OCI-LY3 (cell line): Measurements from ENCODE around the gene WDR38.

Experiments used
- H2AFZ ChIP-seq: fragments of 200-600, 300-600 bp; shearing (Covaris generic); 2 replicates; pipeline ENCODE4 v1.6.0; 2014; ENCODE audit warnings: antibody characterized with exemption, low read depth, low read length
- H3K27ac ChIP-seq: fragments of 200-600, 300-600 bp; sonication (generic); 2 replicates; pipeline ENCODE4 v1.5.1; 2014; ENCODE audit warnings: mild to moderate bottlenecking, low read length, moderate library complexity, mixed read lengths
- H3K27me3 ChIP-seq: fragments of 200-600, 300-600 bp; sonication (generic); 2 replicates; pipeline ENCODE4 v1.6.1; 2014; ENCODE audit warnings: low read depth, low read length, mixed read lengths
- H3K36me3 ChIP-seq: fragments of 200-600, 300-600 bp; sonication (generic); replicated peaks from 2 replicates; pipeline ENCODE3; 2014; ENCODE audit warnings: low read depth, low read length, mixed read lengths
- H3K4me1 ChIP-seq: fragments of 300-600, 200-600 bp; sonication (generic); 2 replicates; pipeline ENCODE4 v1.6.1; 2014; ENCODE audit warnings: low read length, mixed read lengths
- H3K4me2 ChIP-seq: fragments of 200-600, 300-600 bp; sonication (generic); 2 replicates; pipeline ENCODE4 v1.6.1; 2014; ENCODE audit warnings: low read length, mixed read lengths
- H3K4me3 ChIP-seq: fragments of 300-600, 200-600 bp; sonication (generic); 2 replicates; pipeline ENCODE4 v1.5.1; 2014; ENCODE audit warnings: antibody characterized with exemption, mild to moderate bottlenecking, low read length, moderate library complexity
- H3K79me2 ChIP-seq: fragments of 300-600, 200-600 bp; shearing (Covaris generic); 2 replicates; pipeline ENCODE4 v1.6.1; 2014; ENCODE audit warnings: mild to moderate bottlenecking, low read length, mixed read lengths
- H3K9ac ChIP-seq: fragments of 300-600, 200-600 bp; shearing (Covaris generic); 2 replicates; pipeline ENCODE4 v1.6.0; 2014; ENCODE audit warnings: mild to moderate bottlenecking, low read length, moderate library complexity
- H3K9me3 ChIP-seq: fragments of 200-600, 300-600 bp; shearing (Covaris generic); 2 replicates; pipeline ENCODE4 v1.6.1; 2014; ENCODE audit warnings: low read length, mixed read lengths; ENCODE audit not compliant: insufficient read depth
- H4K20me1 ChIP-seq: fragments of 200-600, 300-600 bp; sonication (generic); 2 replicates; pipeline ENCODE4 v1.6.1; 2016; ENCODE audit warnings: low read length, mixed read lengths; ENCODE audit not compliant: insufficient read depth
- EZH2phosphoT487 ChIP-seq: fragments of 200-600 bp; shearing (Covaris generic); IDR thresholded peaks from 2 replicates; pipeline ENCODE4 v1.6.1; 2018; ENCODE audit warnings: antibody characterized with exemption, mixed run types, low read depth
- TF ChIP-seq, protein P1 (sequence below): fragments of 200-600, 300-600 bp; sonication (generic); IDR thresholded peaks from 2 replicates; pipeline ENCODE4 v1.5.1; 2014; ENCODE audit warnings: antibody characterized with exemption, low read length, low read depth

The WDR38 gene

DNA sequence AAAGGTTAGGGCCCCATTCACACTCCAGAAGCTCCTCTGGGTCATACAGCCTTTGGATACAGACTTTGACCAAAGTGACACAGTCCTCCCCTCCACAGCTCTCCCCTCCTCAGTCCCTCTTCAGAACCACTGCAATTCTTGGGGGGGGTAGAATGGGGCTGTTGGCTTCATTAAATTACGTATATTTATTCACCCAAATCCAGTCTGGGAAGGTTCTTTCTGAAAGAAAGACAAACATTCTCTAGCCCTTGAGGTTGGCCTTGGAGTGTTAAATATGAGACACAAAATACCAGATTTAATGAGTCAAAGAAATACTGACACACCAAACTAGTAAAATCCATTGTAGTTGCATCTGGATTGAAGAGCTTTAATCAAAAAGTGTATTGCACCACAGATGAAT lies 24.8 kb downstream of the WDR38 start:
- Histone ChIP-seq H3K79me2 (peaks cover 34% of the 10 kb centered on the region), H3K4me2 (no peak overlapping the region), H3K9me3 (no peaks in the 10 kb centered on the region), H3K9ac (no peak overlapping the region), H3K36me3 (peaks cover 53% of the 10 kb centered on the region), H3K4me1 (peaks cover 12% of the 10 kb centered on the region), H3K4me3 (no peak overlapping the region), H3K27ac (no peak overlapping the region), H2AFZ (no peak overlapping the region), H3K27me3 (no peaks in the 10 kb centered on the region), H4K20me1 (peaks cover 44% of the 10 kb centered on the region)
- TF ChIP-seq EZH2phosphoT487: no peak
- TF ChIP-seq, protein P1, sequence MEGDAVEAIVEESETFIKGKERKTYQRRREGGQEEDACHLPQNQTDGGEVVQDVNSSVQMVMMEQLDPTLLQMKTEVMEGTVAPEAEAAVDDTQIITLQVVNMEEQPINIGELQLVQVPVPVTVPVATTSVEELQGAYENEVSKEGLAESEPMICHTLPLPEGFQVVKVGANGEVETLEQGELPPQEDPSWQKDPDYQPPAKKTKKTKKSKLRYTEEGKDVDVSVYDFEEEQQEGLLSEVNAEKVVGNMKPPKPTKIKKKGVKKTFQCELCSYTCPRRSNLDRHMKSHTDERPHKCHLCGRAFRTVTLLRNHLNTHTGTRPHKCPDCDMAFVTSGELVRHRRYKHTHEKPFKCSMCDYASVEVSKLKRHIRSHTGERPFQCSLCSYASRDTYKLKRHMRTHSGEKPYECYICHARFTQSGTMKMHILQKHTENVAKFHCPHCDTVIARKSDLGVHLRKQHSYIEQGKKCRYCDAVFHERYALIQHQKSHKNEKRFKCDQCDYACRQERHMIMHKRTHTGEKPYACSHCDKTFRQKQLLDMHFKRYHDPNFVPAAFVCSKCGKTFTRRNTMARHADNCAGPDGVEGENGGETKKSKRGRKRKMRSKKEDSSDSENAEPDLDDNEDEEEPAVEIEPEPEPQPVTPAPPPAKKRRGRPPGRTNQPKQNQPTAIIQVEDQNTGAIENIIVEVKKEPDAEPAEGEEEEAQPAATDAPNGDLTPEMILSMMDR: no peak

DNA sequence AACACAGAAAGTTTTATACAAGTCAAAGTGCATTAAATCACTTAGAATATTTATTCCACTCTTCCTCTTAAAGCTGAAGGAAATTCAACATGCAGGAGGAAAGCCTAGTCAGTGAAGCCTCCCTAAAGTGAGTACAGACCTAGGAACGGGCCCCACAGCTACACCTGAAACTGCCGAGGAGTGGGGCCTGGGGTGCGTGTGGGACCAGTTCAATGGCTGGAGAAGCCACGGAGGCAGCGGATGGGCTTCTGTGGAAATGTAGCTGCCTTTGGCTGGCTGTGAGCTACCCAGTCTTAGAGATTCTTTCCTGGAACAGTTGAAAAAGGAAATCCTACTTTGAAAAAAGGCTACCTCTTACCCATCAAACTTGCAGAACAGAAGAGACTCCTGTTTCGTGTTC lies 25.3 kb downstream of the WDR38 start:
- no peak for TF ChIP-seq EZH2phosphoT487
- TF ChIP-seq, protein P1: no peak
- H3K79me2 ChIP-seq: peaks cover 29% of the 10 kb centered on the region
- no peak overlapping the region for H3K27ac ChIP-seq
- H3K4me3 ChIP-seq: no peak overlapping the region
- H3K27me3 ChIP-seq: no peaks in the 10 kb centered on the region
- H3K4me1 ChIP-seq: peaks cover 7% of the 10 kb centered on the region
- no peak overlapping the region for H2AFZ ChIP-seq
- peaks cover 48% of the 10 kb centered on the region for H3K36me3 ChIP-seq
- no peaks in the 10 kb centered on the region for H3K9me3 ChIP-seq
- H3K9ac ChIP-seq: no peak overlapping the region
- peaks cover 39% of the 10 kb centered on the region for H4K20me1 ChIP-seq
- H3K4me2 ChIP-seq: no peak overlapping the region

DNA sequence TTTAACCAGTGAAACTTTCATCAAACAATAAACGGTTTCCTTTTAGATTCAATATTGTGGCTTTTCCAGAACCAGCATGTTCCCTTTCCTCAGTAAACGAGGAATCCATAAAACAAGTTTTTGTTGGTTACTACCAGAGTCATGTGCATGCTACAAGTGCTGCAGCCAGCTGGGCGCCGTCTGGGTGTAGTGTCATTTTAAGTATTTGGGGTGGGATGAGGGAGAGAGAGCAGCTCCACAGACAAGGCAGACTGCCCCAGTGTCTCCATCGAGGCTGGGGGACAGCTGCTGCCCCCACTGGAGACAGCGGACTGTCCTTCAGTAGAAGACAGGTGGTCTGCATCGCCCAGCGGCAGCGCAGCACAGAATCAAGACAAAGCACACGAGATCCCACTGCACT lies 26.0 kb downstream of the WDR38 start:
- Histone ChIP-seq H3K9me3 (no peaks in the 10 kb centered on the region), H3K27me3 (no peaks in the 10 kb centered on the region), H3K4me1 (peaks cover 6% of the 10 kb centered on the region), H3K36me3 (peaks cover 41% of the 10 kb centered on the region), H4K20me1 (peaks cover 32% of the 10 kb centered on the region), H2AFZ (no peak overlapping the region), H3K27ac (no peak overlapping the region), H3K9ac (no peak overlapping the region), H3K4me3 (no peak overlapping the region), H3K4me2 (no peak overlapping the region), H3K79me2 (peaks cover 22% of the 10 kb centered on the region)
- no peak for TF ChIP-seq EZH2phosphoT487
- TF ChIP-seq, protein P1: no peak

DNA sequence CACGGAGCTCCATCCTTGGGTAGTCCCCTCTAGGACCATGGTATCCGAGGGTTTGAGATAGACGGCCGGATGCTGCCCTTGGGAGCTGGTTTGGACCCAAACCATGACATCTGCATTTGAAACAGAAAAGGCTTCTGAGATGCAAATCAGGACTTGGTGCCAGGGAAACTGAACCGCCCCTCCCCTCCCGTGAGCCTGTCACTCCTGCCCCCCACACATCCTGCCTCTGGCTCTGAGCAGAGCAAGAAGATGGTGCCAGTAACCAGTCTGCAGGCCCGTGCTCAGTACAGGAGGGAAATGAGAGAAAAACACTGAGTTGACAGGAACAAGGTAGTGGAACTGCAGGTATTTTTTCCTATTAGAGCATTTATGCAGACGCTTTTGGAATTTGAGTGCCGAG lies 27.2 kb downstream of the WDR38 start:
- H3K4me3 ChIP-seq: no peak overlapping the region
- no peak overlapping the region for H3K9ac ChIP-seq
- H4K20me1 ChIP-seq: peaks cover 19% of the 10 kb centered on the region
- peaks cover 31% of the 10 kb centered on the region for H3K36me3 ChIP-seq
- H3K27me3 ChIP-seq: no peaks in the 10 kb centered on the region
- H2AFZ ChIP-seq: no peak overlapping the region
- no peaks in the 10 kb centered on the region for H3K9me3 ChIP-seq
- TF ChIP-seq, protein P1: no peak
- no peak for TF ChIP-seq EZH2phosphoT487
- no peak overlapping the region for H3K27ac ChIP-seq
- peaks cover 10% of the 10 kb centered on the region for H3K79me2 ChIP-seq
- H3K4me1 ChIP-seq: peaks cover 6% of the 10 kb centered on the region
- H3K4me2 ChIP-seq: no peak overlapping the region
